ENCODE results near the gene SLC49A4.

The SLC49A4 gene

GRCh38 chr3:122880624-122881023 is 85.8 kb downstream of the SLC49A4 start:
- no peak for TF ChIP-seq CTCF (IDR thresholded peaks at IDR 0.05; ENCODE audit: low read depth, low read length)
- no peak for DNase-seq (ENCODE audit: extremely low read depth, low read depth)

GRCh38 chr3:122882361-122882947 is 87.6 kb downstream of the SLC49A4 start:
- DNase-seq (ENCODE audit: extremely low read depth, low read depth) = no peak

GRCh38 chr3:122886251-122886650 is 91.4 kb downstream of the SLC49A4 start:
- no peak for DNase-seq (ENCODE audit: extremely low read depth, low read depth)
- no peak for TF ChIP-seq CTCF (IDR thresholded peaks at IDR 0.05; ENCODE audit: low read depth, low read length)

More at GRCh38 chr3:122882361-122882947, 87.6 kb downstream of the SLC49A4 start:
- no peak for TF ChIP-seq CTCF (IDR thresholded peaks at IDR 0.05; ENCODE audit: low read depth, low read length)

GRCh38 chr3:122886946-122887345 is 92.1 kb downstream of the SLC49A4 start:
- TF ChIP-seq CTCF (IDR thresholded peaks at IDR 0.05; ENCODE audit: low read depth, low read length) = no peak
- no peak for DNase-seq (ENCODE audit: extremely low read depth, low read depth)

- TF ChIP-seq CTCF (IDR thresholded peaks at IDR 0.05; ENCODE audit: low read depth, low read length) = no peak
- peak; percentile 5 for DNase-seq (ENCODE audit: extremely low read depth, low read depth)
These were observed 95.3 kb downstream of the SLC49A4 start for GRCh38 chr3:122890077-122890719.

GRCh38 chr3:122890720-122891220 is 95.9 kb downstream of the SLC49A4 start:
- TF ChIP-seq CTCF (IDR thresholded peaks at IDR 0.05; ENCODE audit: low read depth, low read length) = no peak
- DNase-seq (ENCODE audit: extremely low read depth, low read depth) = no peak

GRCh38 chr3:122892118-122892960 is 97.5 kb downstream of the SLC49A4 start:
- no peak for TF ChIP-seq CTCF (IDR thresholded peaks at IDR 0.05; ENCODE audit: low read depth, low read length)
- no peak for DNase-seq (ENCODE audit: extremely low read depth, low read depth)
